ENCODE measurements around the gene CSNK1G3.

DNA sequence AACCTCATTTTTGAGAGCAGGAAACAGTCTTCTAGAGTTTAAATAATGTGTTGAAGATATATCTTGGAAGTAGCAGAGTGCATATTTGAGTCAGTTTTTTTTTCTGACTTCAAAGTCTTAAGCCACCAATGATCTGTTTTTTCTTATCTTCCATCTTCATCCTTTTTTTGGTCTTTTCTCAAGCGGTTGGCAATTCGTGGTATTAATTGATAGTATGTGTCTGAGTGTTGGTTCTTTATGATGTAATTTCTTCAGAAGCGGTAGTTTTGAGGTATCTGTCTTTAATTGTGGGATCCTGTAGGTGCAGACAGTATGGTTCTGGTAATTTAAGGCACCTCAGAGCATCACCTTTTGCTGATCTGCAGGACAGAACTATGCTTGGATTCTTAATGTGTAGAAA is 3.9 kb downstream of the CSNK1G3 start:
- TF ChIP-seq POLR2AphosphoS5 (IDR thresholded peaks at IDR 0.05) (no peak), POLR2A (IDR thresholded peaks at IDR 0.05) (no peak), EP300 (IDR thresholded peaks at IDR 0.05) (no peak), CTCF (IDR thresholded peaks at IDR 0.05) (no peak)

Measured in suprapubic skin (tissue), 4 donors.